Caco-2 (cell line): Measurements from ENCODE around the gene IPO11. TPM values are rescaled to one million over a fixed set of nuclear protein-coding genes. Genes with fewer than 3 reads are reported as not detected.
A peak's percentile ranks its signal among the peaks of the same experiment; 100 is the strongest.

Experiments
- Bru-seq: library from RNA; stranded (reverse); fragments of 400-500 nt; gene quantifications from one replicate; lab custom pipeline; 2021; lab: Mats Ljungman, UMichigan
- BruChase-seq, 2 experiments: library from RNA; stranded (reverse); fragments of 400-500 nt; gene quantifications; one replicate each; lab custom pipeline; 2021; lab: Mats Ljungman, UMichigan
- BruUV-seq: library from RNA; stranded (reverse); fragments of 400-500 nt; replicated peaks from 2 replicates; lab custom pipeline; 2021; lab: Mats Ljungman, UMichigan
- CTCF ChIA-PET: fragments of 300-600 bp; sonication (Branson Sonifier 250); formaldehyde crosslinking; loops from one replicate; lab custom pipeline; 2022; ENCODE audit warnings: antibody characterized with exemption; lab: Charles Lee
- POLR2A ChIA-PET: fragments of 300-600 bp; sonication (Branson Sonifier 250); formaldehyde crosslinking; loops from one replicate; lab custom pipeline; 2022; ENCODE audit warnings: antibody characterized with exemption; lab: Charles Lee
- DNase-seq, 2 experiments: peaks; one replicate each; pipeline versions ENCODE4 v3.0.0 to v3.0.0-alpha.2; 2020 to 2022
- H3K27me3 ChIP-seq: replicated peaks from 2 replicates; pipeline ENCODE4 v1.6.0; 2011; ENCODE audit warnings: low read length; ENCODE audit not compliant: control insufficient read depth, insufficient read depth
- H3K36me3 ChIP-seq: 2 replicates; pipeline ENCODE4 v1.5.1; 2011; ENCODE audit warnings: low read length; ENCODE audit not compliant: control insufficient read depth, insufficient read depth
- H3K4me1 ChIP-seq: fragments of 250-450 bp; sonication (Bioruptor Pico); 2 replicates; pipeline ENCODE4 v1.5.1; 2020; ENCODE audit warnings: mild to moderate bottlenecking
- H3K4me3 ChIP-seq: 2 replicates; pipeline ENCODE4 v1.5.1; 2011; ENCODE audit warnings: low read depth, mild to moderate bottlenecking, control low read depth, low read length
- H3K9me3 ChIP-seq: fragments of 250-450 bp; sonication (Bioruptor Pico); 2 replicates; pipeline ENCODE4 v1.5.1; 2020; ENCODE audit warnings: mild to moderate bottlenecking, moderate library complexity
- H3K27ac Mint-ChIP-seq: one replicate; pipeline ENCODE4 v1.8.0; 2022; ENCODE audit warnings: mixed read lengths; ENCODE audit not compliant: unreplicated experiment
- H3K27me3 Mint-ChIP-seq: one replicate; pipeline ENCODE4 v1.8.0; 2022; ENCODE audit warnings: mixed read lengths; ENCODE audit not compliant: insufficient read depth, unreplicated experiment
- H3K36me3 Mint-ChIP-seq: one replicate; pipeline ENCODE4 v1.8.0; 2022; ENCODE audit warnings: mild to moderate bottlenecking, mixed read lengths; ENCODE audit not compliant: insufficient read depth, unreplicated experiment
- H3K4me1 Mint-ChIP-seq: one replicate; pipeline ENCODE4 v1.8.0; 2022; ENCODE audit warnings: low read depth, mixed read lengths; ENCODE audit not compliant: unreplicated experiment
- H3K4me3 Mint-ChIP-seq: one replicate; pipeline ENCODE4 v1.8.0; 2022; ENCODE audit warnings: mild to moderate bottlenecking, moderate library complexity, mixed read lengths; ENCODE audit not compliant: unreplicated experiment
- H3K9me3 Mint-ChIP-seq: one replicate; pipeline ENCODE4 v1.8.0; 2022; ENCODE audit warnings: mixed read lengths; ENCODE audit not compliant: unreplicated experiment
- CTCF ChIP-seq, 2 experiments: fragments of 200-600 bp in 1 of 2; IDR thresholded peaks; 1 replicate in 1 of 2; 2 replicates in 1 of 2; pipeline versions ENCODE4 v1.5.1 to v1.8.0; 2011 to 2022; ENCODE audit warnings: antibody characterized with exemption in 1 of 2, control low read depth in 1 of 2, inconsistent platforms in 1 of 2, low read depth in 1 of 2, low read length in 1 of 2, mild to moderate bottlenecking in 1 of 2, moderate library complexity in 1 of 2; ENCODE audit not compliant: insufficient read depth in 1 of 2, severe bottlenecking in 1 of 2, unreplicated experiment in 1 of 2
- intact Hi-C: fragments of 100-400 bp; cut with micrococcal nuclease; formaldehyde crosslinking; loops from one replicate; pipeline ENCODE4 v1.10.0; 2022; ENCODE audit not compliant: unreplicated experiment
- long read RNA-seq: library from polyadenylated mRNA; stranded (forward); transcript quantifications from one replicate; pipeline ENCODE4 v2.0.0, GENCODE V29; 2022
- total RNA-seq: library from RNA; stranded (reverse); gene quantifications from 2 replicates; pipeline ENCODE4 v1.2.3, GENCODE V29; 2022

IPO11 gene
- total RNA-seq (50.5 and 54.1 TPM in 2 replicates), Bru-seq, nascent RNA (percentile 82 among the genes with signal in this experiment), BruChase-seq, experiment 1, labeled RNA remaining after a 2-hour chase (percentile 75 among the genes with signal in this experiment), BruChase-seq, experiment 2, labeled RNA remaining after a 6-hour chase (percentile 72 among the genes with signal in this experiment)
- long read RNA-seq, full-length matches to known transcripts: 18 of 28 reads
- long read RNA-seq, partial matches to known transcripts: 4 of 28 reads
- long read RNA-seq, other reads (novel, unspliced or antisense): 6 of 28 reads

GRCh38 chr5:62412549-62413329, at the start of gene IPO11:
TSS of gene IPO11 (plus strand) at chr5:62412763. CDS start at chr5:62437280, 24,517 bp downstream.
- Histone ChIP-seq H3K27me3 (no peaks in the 10 kb centered on the region), H3K9me3 (no peaks in the 10 kb centered on the region), H3K36me3 (no peaks in the 10 kb centered on the region), H3K4me1 (no peaks in the 10 kb centered on the region), H3K4me3 (peak within 1 kb of the TSS; percentile 70)
- ChIA-PET CTCF (interaction anchor here (0.6 to 1.3 kb wide), 2 partner anchors 9 to 31 kb away, joined by 3 to 9 read pairs; partner anchors contain the start of gene DIMT1), POLR2A (interaction anchor here (0.6 to 3.1 kb wide), 7 partner anchors 9 to 355 kb away, joined by 3 to 91 read pairs (median 4); partner anchors contain the start of genes DIMT1 and KIF2A)
- peaks cover 13% of the 10 kb centered on the region for H3K36me3 Mint-ChIP-seq
- H3K9me3 Mint-ChIP-seq: no peaks in the 10 kb centered on the region
- peak; percentile 98 to 99 for DNase-seq
- no peak for TF ChIP-seq CTCF (IDR thresholded peaks at IDR 0.05; ENCODE audit: insufficient read depth in 1 of 2, low read depth in 1 of 2, low read length in 1 of 2, severe bottlenecking in 1 of 2, unreplicated experiment in 1 of 2)
- H3K4me1 Mint-ChIP-seq: no peaks in the 10 kb centered on the region
- H3K27me3 Mint-ChIP-seq: no peaks in the 10 kb centered on the region
- peak within 1 kb of the TSS; percentile 81 for H3K4me3 Mint-ChIP-seq
- no TSS peak for BruUV-seq
- intact Hi-C loops: loop anchor here (1.0 kb wide), 1 partner anchor 8 kb away; no protein-coding TSS in a partner anchor
- peak within 1 kb of the TSS; percentile 90 for H3K27ac Mint-ChIP-seq

- ChIA-PET CTCF (no interaction called here), POLR2A (interaction anchor here (1.0 kb wide), 1 partner anchor 35 kb away, joined by 7 read pairs; the partner anchor contains the start of gene DIMT1)
- H3K4me3 ChIP-seq: no peak overlapping the region
- no peak for TF ChIP-seq CTCF (IDR thresholded peaks at IDR 0.05; ENCODE audit: insufficient read depth in 1 of 2, low read depth in 1 of 2, low read length in 1 of 2, severe bottlenecking in 1 of 2, unreplicated experiment in 1 of 2)
- H3K4me1 ChIP-seq: no peaks in the 10 kb centered on the region
- Mint-ChIP-seq H3K4me1 (no peaks in the 10 kb centered on the region), H3K27me3 (no peaks in the 10 kb centered on the region), H3K36me3 (peaks cover 52% of the 10 kb centered on the region), H3K4me3 (no peak overlapping the region), H3K9me3 (no peaks in the 10 kb centered on the region), H3K27ac (no peak overlapping the region)
- no peaks in the 10 kb centered on the region; the same call in none of the 2 replicates for H3K36me3 ChIP-seq
- BruUV-seq: no TSS peak
- intact Hi-C loops: no loop called here
- no peak for DNase-seq
- H3K27me3 ChIP-seq: no peaks in the 10 kb centered on the region
- no peaks in the 10 kb centered on the region for H3K9me3 ChIP-seq
These were observed 43.5 kb upstream of the IPO11 start for GRCh38 chr5:62369039-62369438.

- no peak for TF ChIP-seq CTCF (IDR thresholded peaks at IDR 0.05; ENCODE audit: insufficient read depth in 1 of 2, low read depth in 1 of 2, low read length in 1 of 2, severe bottlenecking in 1 of 2, unreplicated experiment in 1 of 2)
- BruUV-seq: no TSS peak
- intact Hi-C loops: no loop called here
- H3K9me3 ChIP-seq: no peaks in the 10 kb centered on the region
- H3K36me3 ChIP-seq: no peaks in the 10 kb centered on the region
- ChIA-PET POLR2A (no interaction called here), CTCF (no interaction called here)
- H3K27me3 ChIP-seq: no peaks in the 10 kb centered on the region
- Mint-ChIP-seq H3K27me3 (no peaks in the 10 kb centered on the region), H3K27ac (no peak overlapping the region), H3K4me3 (no peak overlapping the region), H3K36me3 (peaks cover 48% of the 10 kb centered on the region), H3K9me3 (no peaks in the 10 kb centered on the region), H3K4me1 (peaks cover 9% of the 10 kb centered on the region)
- H3K4me3 ChIP-seq: no peak overlapping the region
- H3K4me1 ChIP-seq: peaks cover 11% of the 10 kb centered on the region; the same call in 1 of the 2 replicates
- no peak for DNase-seq
These were observed 41.2 kb upstream of the IPO11 start for GRCh38 chr5:62371409-62371808.
